HUES48 (cell line): ENCODE measurements around the gene CLIC5.
"Not testable (repeated sequence)": the region's sequence is repeated elsewhere in the genome, so short reads cannot be mapped to it uniquely, and the experiment has no call there.

Experiments
- H3K27ac ChIP-seq: one replicate; pipeline ENCODE4 v1.7.0; 2013; ENCODE audit warnings: low read depth, low read length, inconsistent platforms
- H3K27me3 ChIP-seq: 2 replicates; pipeline ENCODE4 v1.6.1; 2013; ENCODE audit warnings: mild to moderate bottlenecking, low read length; ENCODE audit not compliant: control insufficient read depth, insufficient read depth
- H3K36me3 ChIP-seq: 2 replicates; pipeline ENCODE4 v1.6.1; 2013; ENCODE audit warnings: low read length; ENCODE audit not compliant: control insufficient read depth, insufficient read depth
- H3K4me1 ChIP-seq: 2 replicates; pipeline ENCODE4 v1.6.1; 2013; ENCODE audit warnings: mild to moderate bottlenecking, low read length; ENCODE audit not compliant: control insufficient read depth, insufficient read depth
- H3K4me3 ChIP-seq: 2 replicates; pipeline ENCODE4 v1.5.1; 2013; ENCODE audit warnings: mild to moderate bottlenecking, low read depth, low read length
- H3K9ac ChIP-seq: 2 replicates; pipeline ENCODE4 v1.6.1; 2013; ENCODE audit warnings: mild to moderate bottlenecking, low read depth, low read length, moderate library complexity
- H3K9me3 ChIP-seq: 2 replicates; pipeline ENCODE4 v1.6.1; 2013; ENCODE audit warnings: low read length; ENCODE audit not compliant: control insufficient read depth, insufficient read depth

The CLIC5 gene

GRCh38 chr6:45926423-45926822 lies 89.2 kb downstream of the CLIC5 start:
- H3K27ac ChIP-seq, H3K27me3 ChIP-seq, H3K9me3 ChIP-seq, H3K36me3 ChIP-seq, H3K9ac ChIP-seq, H3K4me3 ChIP-seq: not testable (repeated sequence)
- peaks cover 28% of the 10 kb centered on the region for H3K4me1 ChIP-seq

- Histone ChIP-seq H3K27ac (no peak overlapping the region), H3K9ac (no peak overlapping the region), H3K27me3 (peaks cover 6% of the 10 kb centered on the region), H3K4me1 (peaks cover 23% of the 10 kb centered on the region), H3K4me3 (no peak overlapping the region), H3K9me3 (no peaks in the 10 kb centered on the region), H3K36me3 (no peaks in the 10 kb centered on the region)
Measured at GRCh38 chr6:45924763-45925342, 90.8 kb downstream of the CLIC5 start.

- Histone ChIP-seq H3K9me3 (no peaks in the 10 kb centered on the region), H3K36me3 (no peaks in the 10 kb centered on the region), H3K4me3 (no peak overlapping the region), H3K27me3 (peaks cover 6% of the 10 kb centered on the region), H3K27ac (no peak overlapping the region), H3K4me1 (peaks cover 25% of the 10 kb centered on the region), H3K9ac (no peak overlapping the region)
Measured at GRCh38 chr6:45923831-45924391, 91.7 kb downstream of the CLIC5 start.

GRCh38 chr6:45922728-45923351 lies 92.8 kb downstream of the CLIC5 start:
- Histone ChIP-seq H3K9me3 (no peaks in the 10 kb centered on the region), H3K9ac (no peak overlapping the region), H3K27ac (no peak overlapping the region), H3K27me3 (peaks cover 6% of the 10 kb centered on the region; the same call in 1 of the 2 replicates), H3K36me3 (no peaks in the 10 kb centered on the region), H3K4me3 (no peak overlapping the region), H3K4me1 (peaks cover 21% of the 10 kb centered on the region)

- peaks cover 10% of the 10 kb centered on the region for H3K4me1 ChIP-seq
- no peak overlapping the region for H3K4me3 ChIP-seq
- no peaks in the 10 kb centered on the region for H3K9me3 ChIP-seq
- H3K36me3 ChIP-seq, result no peaks in the 10 kb centered on the region
- H3K27ac ChIP-seq, result no peak overlapping the region
- H3K9ac ChIP-seq, result no peak overlapping the region
- peaks cover 6% of the 10 kb centered on the region; the same call in 1 of the 2 replicates for H3K27me3 ChIP-seq
Measured at GRCh38 chr6:45921691-45922281, 93.9 kb downstream of the CLIC5 start.

- Histone ChIP-seq H3K36me3 (no peaks in the 10 kb centered on the region), H3K4me1 (peaks cover 8% of the 10 kb centered on the region), H3K4me3 (no peak overlapping the region), H3K27ac (no peak overlapping the region), H3K9ac (no peak overlapping the region), H3K27me3 (peaks cover 6% of the 10 kb centered on the region; the same call in 1 of the 2 replicates), H3K9me3 (no peaks in the 10 kb centered on the region)
Measured at GRCh38 chr6:45920819-45921511, 94.7 kb downstream of the CLIC5 start.

- Histone ChIP-seq H3K4me1 (peaks cover 8% of the 10 kb centered on the region), H3K9ac (no peak overlapping the region), H3K9me3 (no peaks in the 10 kb centered on the region), H3K36me3 (no peaks in the 10 kb centered on the region), H3K27me3 (peaks cover 6% of the 10 kb centered on the region; the same call in 1 of the 2 replicates), H3K4me3 (no peak overlapping the region), H3K27ac (no peak overlapping the region)
Measured at GRCh38 chr6:45917439-45917838, 98.2 kb downstream of the CLIC5 start.

GRCh38 chr6:45916692-45917091 lies 99.0 kb downstream of the CLIC5 start:
- H3K27ac ChIP-seq, result no peak overlapping the region
- no peaks in the 10 kb centered on the region for H3K36me3 ChIP-seq
- peaks cover 8% of the 10 kb centered on the region for H3K4me1 ChIP-seq
- H3K4me3 ChIP-seq, result no peak overlapping the region
- H3K27me3 ChIP-seq, result 0 out of 2 replicates have a peak, but pooled peaks cover 3% of the 10 kb centered on the region
- no peak overlapping the region for H3K9ac ChIP-seq
- no peaks in the 10 kb centered on the region for H3K9me3 ChIP-seq

GRCh38 chr6:45915780-45916468 lies 99.7 kb downstream of the CLIC5 start:
- Histone ChIP-seq H3K27ac (no peak overlapping the region), H3K4me3 (no peak overlapping the region), H3K4me1 (peaks cover 8% of the 10 kb centered on the region)

GRCh38 chr6:45911691-45912090 lies 104.0 kb downstream of the CLIC5 start:
- Histone ChIP-seq H3K36me3 (no peaks in the 10 kb centered on the region), H3K4me3 (no peak overlapping the region), H3K27me3 (no peaks in the 10 kb centered on the region)

More at GRCh38 chr6:45915780-45916468, 99.7 kb downstream of the CLIC5 start:
- Histone ChIP-seq H3K9ac (no peak overlapping the region), H3K27me3 (no peaks in the 10 kb centered on the region), H3K9me3 (no peaks in the 10 kb centered on the region), H3K36me3 (no peaks in the 10 kb centered on the region)

More at GRCh38 chr6:45911691-45912090, 104.0 kb downstream of the CLIC5 start:
- Histone ChIP-seq H3K27ac (no peak overlapping the region), H3K9me3 (no peaks in the 10 kb centered on the region), H3K9ac (no peak overlapping the region), H3K4me1 (no peaks in the 10 kb centered on the region)
